M059J (cell line): ENCODE results near the gene HS6ST3. TPM values are rescaled to one million over a fixed set of nuclear protein-coding genes. Genes with fewer than 3 reads are reported as not detected.

Source experiments
- DNase-seq: peaks from one replicate; pipeline ENCODE4 v3.0.0-alpha.2; 2012; ENCODE audit warnings: low read depth
- total RNA-seq: library from RNA; depleted of rRNA; stranded (reverse); fragments of >200 nt; shearing (Covaris generic); gene quantifications from 2 replicates; pipeline ENCODE4 v1.2.3, GENCODE V29; 2014

Gene HS6ST3
- total RNA-seq, 1 experiment from 2014 or later, result 2.8 TPM

- no peak for DNase-seq
Observed at GRCh38 chr13:96198038-96198437, 108.1 kb downstream of the HS6ST3 start.

- DNase-seq, result no peak
Observed at GRCh38 chr13:96199315-96199714, 109.4 kb downstream of the HS6ST3 start.

GRCh38 chr13:96200810-96201209, 110.9 kb downstream of the HS6ST3 start:
- DNase-seq, result no peak

DNA sequence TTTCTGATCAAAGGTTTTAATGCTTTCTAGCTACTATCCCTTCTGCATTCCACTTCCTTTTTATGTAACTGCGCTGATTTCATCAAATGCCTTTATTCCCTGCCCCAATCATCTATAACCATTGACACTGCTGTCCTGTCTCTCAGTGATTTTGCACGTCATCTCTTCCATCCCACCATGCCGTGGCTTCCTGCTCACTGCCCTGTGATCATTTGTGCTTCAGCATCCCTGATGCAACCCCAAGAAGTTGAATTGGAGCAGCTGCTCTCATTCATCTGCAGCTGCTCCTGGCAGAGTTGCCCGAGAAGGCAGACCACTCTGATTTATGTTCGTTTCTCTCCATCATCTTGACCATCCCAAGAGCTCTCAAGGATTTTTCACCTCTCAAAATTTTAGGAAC, 112.4 kb downstream of the HS6ST3 start:
- DNase-seq, result no peak

DNA sequence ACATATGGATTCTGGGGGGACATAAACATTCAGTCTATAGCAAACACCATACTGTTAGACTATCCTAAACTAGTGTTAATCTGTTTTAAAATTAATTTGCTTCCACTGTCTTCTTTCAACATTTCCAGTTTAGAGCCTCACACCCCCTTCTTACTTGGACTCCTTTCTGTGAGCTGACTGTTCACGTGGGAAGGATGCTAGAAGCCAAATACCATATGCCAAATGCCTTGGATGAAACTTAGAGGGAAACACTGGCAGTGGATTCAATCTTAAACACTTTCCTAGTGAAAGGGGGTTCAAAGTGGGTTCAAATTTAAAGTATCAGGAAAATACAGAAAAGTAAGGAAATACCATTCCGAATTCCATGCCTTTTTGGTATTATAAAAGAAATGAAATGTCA, 113.6 kb downstream of the HS6ST3 start:
- no peak for DNase-seq

DNA sequence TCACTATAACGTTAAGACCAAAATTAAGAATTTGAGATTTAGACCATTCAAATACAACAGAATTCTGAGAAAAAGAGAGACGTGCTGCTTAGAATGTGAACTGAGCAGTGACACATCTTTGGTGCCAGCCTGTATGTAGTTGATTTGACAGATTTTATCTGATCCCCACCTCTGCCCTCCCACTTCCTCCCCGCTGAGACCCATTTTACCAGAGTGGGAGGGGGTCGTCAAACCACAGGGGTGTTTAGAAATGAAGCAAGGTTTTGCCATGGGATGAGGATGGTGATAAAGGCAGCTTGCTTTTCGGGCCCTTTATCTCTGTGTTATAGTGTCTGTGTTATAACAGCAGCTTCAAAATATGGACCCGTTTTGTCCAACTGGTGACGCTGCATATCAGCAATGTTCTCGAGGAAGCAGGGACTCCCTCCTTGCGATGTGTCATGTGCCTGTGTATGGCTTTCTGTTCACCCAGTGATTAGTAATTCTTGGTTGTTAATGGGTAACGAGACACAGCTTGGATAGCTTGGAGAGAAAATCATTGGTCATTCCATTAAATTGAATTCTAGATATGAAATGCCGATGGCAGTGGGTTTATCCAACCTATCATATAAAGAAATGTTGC, 125.0 kb downstream of the HS6ST3 start:
- peak; percentile 64 for DNase-seq

- DNase-seq, result peak; percentile 18
Observed at GRCh38 chr13:96216543-96216942, 126.6 kb downstream of the HS6ST3 start.

DNA sequence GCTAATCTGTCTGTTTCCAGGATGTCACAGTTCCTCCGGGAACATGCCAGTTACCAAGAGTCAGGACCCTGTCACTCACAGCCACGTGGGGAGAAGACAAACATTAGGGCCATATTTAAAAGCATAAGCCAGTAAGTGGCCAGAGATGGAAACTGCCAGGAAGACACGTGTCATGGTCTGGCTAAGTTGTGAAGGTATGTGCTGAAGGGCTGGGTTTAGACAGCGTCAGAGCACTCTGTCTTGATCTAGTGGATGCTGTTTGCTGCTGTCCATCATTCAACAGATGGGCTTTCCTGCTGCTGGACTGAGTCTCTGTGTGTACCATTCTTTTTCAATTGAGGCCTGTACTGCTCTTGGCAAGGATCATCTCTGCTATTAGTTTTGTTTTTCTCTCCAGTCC, 128.6 kb downstream of the HS6ST3 start:
- peak; percentile 45 for DNase-seq

GRCh38 chr13:96221471-96221870, 131.6 kb downstream of the HS6ST3 start:
- no peak for DNase-seq

DNA sequence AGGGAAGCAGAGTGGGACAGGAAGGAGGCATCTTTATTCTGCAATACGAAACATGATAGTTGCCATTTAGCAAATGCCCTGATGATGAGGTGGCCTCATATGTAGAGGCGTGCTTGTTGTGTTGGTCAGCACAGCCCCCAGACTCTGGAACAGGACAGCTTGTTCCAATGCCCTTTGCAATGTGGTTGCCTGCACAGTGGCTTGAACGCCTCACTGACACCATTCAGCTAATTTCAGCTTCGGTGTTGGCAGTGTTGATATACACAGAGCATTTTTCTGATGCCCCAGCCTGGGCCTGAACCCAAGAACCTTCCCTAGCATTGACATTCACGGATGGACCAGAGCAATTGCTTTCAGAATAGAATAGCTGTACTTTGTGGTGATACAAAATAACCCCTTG, 133.3 kb downstream of the HS6ST3 start:
- DNase-seq, result no peak

DNA sequence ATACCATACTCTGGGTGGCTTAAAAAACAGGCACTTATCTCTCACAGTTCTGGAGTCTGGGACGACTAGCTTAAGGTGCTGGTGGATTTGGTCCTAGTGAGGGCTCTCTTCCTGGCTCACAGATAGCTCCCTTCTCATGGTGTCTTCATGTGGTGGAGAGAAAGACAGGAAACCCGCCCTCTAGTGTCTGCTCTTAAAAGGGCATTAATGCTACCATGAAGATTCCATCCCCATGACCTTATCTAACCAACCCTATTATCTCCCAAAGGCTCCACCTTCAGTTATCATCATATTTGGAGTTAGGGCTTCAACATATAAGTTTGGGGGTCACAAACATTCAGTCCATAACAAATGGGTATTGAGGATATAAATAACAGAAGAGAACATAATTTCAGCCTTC, 139.4 kb downstream of the HS6ST3 start:
- no peak for DNase-seq

DNA sequence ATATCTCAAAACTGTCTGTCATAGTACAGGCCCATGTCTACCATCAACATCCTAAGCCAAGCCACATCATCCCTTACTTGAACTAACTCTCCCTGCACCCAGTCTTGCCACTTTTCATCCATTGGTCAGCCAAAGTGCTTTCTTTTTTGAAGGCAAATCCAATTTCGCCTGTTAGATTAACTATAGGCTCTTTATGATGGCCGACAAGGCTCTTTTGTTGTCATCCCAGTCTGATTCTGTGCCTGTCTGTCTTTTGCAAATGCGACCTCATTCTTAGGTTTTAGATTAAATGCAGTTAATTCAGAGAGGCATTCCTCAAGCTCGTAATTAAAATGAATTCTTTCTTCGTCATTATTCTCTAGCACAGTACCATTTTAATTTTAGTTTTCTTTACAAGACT, 148.3 kb downstream of the HS6ST3 start:
- no peak for DNase-seq

DNA sequence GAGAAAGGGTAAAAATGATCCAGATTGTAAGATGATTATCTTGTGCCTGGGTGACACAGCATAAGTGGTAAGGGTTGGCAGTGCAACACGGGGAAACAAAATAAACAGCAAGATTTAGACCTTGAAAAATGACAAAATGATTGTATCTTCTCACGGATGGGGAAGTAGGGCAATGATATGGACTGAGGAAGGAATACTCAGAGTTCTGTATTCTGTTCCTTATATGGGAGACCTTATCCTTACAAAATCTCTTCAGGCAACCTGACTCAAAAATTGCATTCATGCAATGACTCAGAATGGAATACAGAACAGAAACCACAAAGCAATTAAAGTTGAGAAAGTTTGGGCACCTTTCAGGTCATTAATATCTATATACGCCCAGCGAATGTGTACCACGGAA, 149.0 kb downstream of the HS6ST3 start:
- DNase-seq, result peak; percentile 85

GRCh38 chr13:96243376-96243775, 153.5 kb downstream of the HS6ST3 start:
- no peak for DNase-seq

DNA sequence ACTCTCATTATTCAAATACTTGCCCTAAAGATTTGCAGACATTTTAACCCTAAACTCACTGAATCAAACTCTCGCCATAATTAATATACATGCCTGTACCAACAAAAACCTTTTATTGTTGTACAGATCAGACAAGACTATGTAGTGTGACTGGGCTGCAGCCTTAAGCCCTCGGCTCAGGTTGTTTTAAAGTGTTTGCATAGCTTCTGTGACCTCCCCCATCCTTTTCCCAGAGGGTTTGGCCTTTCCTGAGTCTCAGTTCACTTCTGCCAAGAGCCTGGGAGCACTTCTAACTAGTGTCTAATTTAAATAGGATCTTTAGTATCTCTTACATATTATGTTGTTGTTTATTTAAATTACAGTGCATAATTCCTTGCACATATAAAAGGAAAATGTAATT, 158.2 kb downstream of the HS6ST3 start:
- no peak for DNase-seq

DNA sequence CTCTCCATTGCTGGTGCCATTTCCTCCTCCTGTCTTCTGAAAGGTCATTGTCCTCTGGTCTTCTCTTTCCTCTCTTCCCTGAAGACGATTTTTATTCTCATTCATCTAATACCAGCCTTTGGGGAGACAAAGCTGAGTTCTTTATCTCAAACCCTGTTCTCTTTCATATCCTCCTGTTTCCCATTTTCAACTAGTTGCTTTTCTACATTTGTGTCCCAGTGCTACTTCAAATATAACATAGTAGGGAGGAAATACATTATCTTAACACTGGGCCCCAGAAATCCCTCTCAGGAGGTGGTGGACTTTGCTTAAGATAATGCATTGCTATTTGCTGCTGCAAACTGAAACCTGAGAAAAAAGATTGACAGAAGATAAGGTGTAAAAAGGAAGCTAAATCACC, 159.1 kb downstream of the HS6ST3 start:
- DNase-seq, result no peak

DNA sequence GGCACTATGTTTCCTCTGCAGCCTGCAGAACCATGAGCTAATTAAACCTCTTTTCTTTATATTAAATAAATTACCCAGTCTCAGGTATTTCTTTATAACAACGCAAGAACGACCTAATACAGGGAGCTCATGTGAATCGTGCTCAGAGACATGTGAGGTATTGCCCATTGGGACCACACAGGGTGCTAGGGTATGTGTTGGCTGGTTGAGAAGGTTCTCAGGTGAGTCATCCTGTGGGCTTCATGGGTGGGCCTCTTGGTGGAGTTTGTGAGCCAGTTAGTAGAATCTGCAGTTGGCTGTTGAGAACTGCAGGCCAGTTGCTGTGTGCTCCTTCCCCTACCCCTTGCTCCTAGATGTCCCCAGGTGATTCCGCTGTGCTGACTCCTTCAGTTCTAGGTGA, 163.0 kb downstream of the HS6ST3 start:
- no peak for DNase-seq

DNA sequence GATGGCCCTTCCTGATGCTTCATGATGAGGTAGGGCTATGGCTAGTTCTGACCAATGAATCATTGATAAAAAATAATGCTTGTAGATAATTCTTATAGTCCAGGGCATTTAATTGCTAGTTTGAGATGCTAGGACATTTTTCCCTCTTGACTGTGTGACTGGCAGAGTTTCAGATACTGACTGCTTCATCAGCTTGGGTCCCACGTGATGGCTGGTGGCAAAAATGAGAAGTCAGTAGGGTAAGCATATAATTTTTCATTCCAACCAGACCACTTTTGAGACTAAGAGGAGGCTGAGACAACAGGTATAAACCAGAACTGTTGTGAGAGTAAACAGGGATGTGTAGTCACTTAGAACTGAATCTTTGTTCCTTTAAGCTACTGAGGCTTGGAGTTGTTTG, 183.3 kb downstream of the HS6ST3 start:
- DNase-seq, result peak; percentile 52

GRCh38 chr13:96274046-96274445, 184.1 kb downstream of the HS6ST3 start:
- peak; percentile 75 for DNase-seq

- no peak for DNase-seq
Observed at GRCh38 chr13:96279904-96280303, 190.0 kb downstream of the HS6ST3 start.

DNA sequence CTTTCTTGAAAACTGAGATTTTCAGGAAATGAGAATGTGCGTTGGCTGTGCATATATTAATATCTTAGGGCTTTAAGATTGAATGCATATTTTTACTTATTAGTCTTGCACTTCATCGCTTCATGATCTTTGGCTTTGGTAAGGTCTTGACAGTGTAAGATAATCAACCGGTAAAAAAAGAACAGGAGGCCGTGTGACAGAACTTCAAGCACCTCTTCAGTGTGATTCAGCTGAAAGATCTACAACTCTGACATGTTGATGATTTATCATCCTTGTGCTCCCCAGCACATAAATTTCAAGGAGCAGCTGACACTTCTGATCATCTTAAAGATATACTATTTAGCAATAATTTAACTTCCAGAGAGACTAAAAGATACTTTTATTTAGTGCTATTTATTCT, 195.1 kb downstream of the HS6ST3 start:
- no peak for DNase-seq

DNA sequence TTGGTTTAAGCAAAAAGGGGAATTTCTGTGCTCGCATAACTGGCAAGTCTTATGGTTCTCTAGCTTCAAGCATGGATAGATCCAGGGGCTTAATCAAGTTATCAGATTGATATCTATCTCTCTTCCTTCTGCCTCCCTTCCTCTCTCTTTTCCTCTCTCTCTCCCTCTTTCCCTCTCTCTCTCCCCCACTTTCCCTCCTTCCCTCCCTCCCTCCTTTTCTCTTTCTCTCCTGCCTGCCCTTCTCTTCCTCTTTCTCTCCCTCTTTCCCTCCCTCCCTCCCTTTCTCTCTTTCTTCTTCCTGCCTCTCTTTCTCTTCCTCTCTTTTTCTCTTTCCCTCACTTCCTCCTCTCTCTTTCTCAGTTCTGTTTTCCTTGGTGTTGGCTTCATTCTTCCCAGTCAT, 195.8 kb downstream of the HS6ST3 start:
- no peak for DNase-seq

DNA sequence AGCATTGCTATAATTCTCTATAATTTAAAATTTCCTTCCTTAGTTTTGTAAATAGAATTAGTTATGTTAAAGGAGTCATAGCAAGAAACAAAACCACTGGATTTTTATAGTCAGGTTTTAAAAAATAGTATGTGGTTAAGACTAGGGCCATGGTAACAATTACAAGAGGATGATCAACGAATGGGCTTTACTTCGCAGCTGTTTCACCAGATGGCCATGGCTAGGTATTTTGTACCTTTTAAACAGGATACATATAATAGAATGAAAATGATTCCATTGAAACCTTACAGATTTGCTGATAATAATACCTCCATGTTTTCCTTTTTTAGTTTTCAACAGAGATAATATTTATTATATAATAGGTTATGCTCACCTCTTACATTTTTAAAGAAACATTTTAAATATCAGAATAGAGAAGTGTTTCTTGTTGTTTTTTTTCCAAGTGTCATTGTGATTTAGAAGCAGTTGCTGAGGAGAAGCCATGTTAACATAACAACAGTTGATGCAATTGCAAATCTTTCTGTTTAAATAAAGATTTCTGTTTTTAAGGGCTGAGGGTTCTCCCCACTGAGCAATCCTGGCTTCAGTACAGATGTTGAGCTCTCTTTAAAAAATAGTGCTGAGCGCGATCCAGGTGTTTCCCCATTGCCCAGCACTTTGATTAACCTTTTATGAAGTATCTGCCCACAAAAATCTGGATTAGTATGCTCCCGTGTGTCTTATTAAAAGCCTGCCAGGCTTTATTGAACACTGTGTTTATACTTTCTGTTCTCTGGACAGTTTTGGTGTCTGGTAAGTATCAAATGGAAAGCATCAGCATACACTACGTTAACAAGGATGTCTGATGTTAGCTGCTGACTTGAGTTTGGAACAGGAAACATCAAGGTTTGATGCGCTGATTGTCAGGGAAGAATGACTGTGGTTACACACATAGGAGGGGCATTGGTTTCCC, 205.3 kb downstream of the HS6ST3 start:
- DNase-seq, result no peak
